Midbrain (tissue), 1 donor: ENCODE data around the gene NIN.
A peak's percentile ranks its signal among the peaks of the same experiment; 100 is the strongest.

Experiments
- DNase-seq: peaks from one replicate; lab custom pipeline; 2025; lab: John Stamatoyannopoulos, UW

Gene NIN

GRCh38 chr14:50790589-50790988 is 40.4 kb downstream of the NIN start:
- no peak for DNase-seq

GRCh38 chr14:50786751-50787464 is 44.1 kb downstream of the NIN start:
- DNase-seq: no peak

- no peak for DNase-seq
These were observed 45.4 kb downstream of the NIN start for GRCh38 chr14:50785457-50786063.

- DNase-seq: no peak
These were observed 46.1 kb downstream of the NIN start for GRCh38 chr14:50784683-50785456.

GRCh38 chr14:50783563-50783962 is 47.4 kb downstream of the NIN start:
- no peak for DNase-seq

GRCh38 chr14:50780393-50780792 is 50.6 kb downstream of the NIN start:
- no peak for DNase-seq

- no peak for DNase-seq
These were observed 52.1 kb downstream of the NIN start for GRCh38 chr14:50778721-50779483.

GRCh38 chr14:50776522-50776921 is 54.4 kb downstream of the NIN start:
- DNase-seq: no peak

- no peak for DNase-seq
These were observed 55.6 kb downstream of the NIN start for GRCh38 chr14:50775357-50775756.

GRCh38 chr14:50774542-50775267 is 56.3 kb downstream of the NIN start:
- DNase-seq: no peak

GRCh38 chr14:50773632-50774541 is 57.1 kb downstream of the NIN start:
- peak; percentile 62 for DNase-seq

- DNase-seq: no peak
These were observed 58.5 kb downstream of the NIN start for GRCh38 chr14:50772412-50772811.

GRCh38 chr14:50770586-50770985 is 60.4 kb downstream of the NIN start:
- no peak for DNase-seq

GRCh38 chr14:50769863-50770500 is 61.0 kb downstream of the NIN start:
- no peak for DNase-seq

GRCh38 chr14:50768680-50769079 is 62.3 kb downstream of the NIN start:
- DNase-seq: no peak

GRCh38 chr14:50766338-50766886 is 64.5 kb downstream of the NIN start:
- no peak for DNase-seq

- DNase-seq: no peak
These were observed 67.5 kb downstream of the NIN start for GRCh38 chr14:50763382-50764007.

- no peak for DNase-seq
These were observed 68.0 kb downstream of the NIN start for GRCh38 chr14:50762931-50763300.
